DOHH2 (cell line): Measurements from ENCODE around the gene FZD1.

Source experiments
- H3F3A ChIP-seq: fragments of 200-600 bp; sonication (generic), shearing (Covaris generic); 2 replicates; pipeline ENCODE4 v1.6.0; 2016; ENCODE audit warnings: antibody characterized with exemption, mild to moderate bottlenecking; ENCODE audit not compliant: control insufficient read depth, insufficient read depth
- H3K27ac ChIP-seq: fragments of 200-600 bp; sonication (generic); 2 replicates; pipeline ENCODE4 v1.5.1; 2014; ENCODE audit warnings: low read depth, mild to moderate bottlenecking, low read length, moderate library complexity
- H3K27me3 ChIP-seq: fragments of 200-600 bp; sonication (generic); 2 replicates; pipeline ENCODE4 v1.6.1; 2014; ENCODE audit warnings: mild to moderate bottlenecking, low read length, mixed read lengths; ENCODE audit not compliant: control insufficient read depth
- H3K36me3 ChIP-seq: fragments of 200-600 bp; sonication (generic); 2 replicates; pipeline ENCODE4 v1.6.1; 2014; ENCODE audit warnings: mild to moderate bottlenecking, low read length, moderate library complexity, mixed read lengths; ENCODE audit not compliant: control insufficient read depth
- H3K4me1 ChIP-seq: fragments of 200-600 bp; sonication (generic); 2 replicates; pipeline ENCODE4 v1.6.1; 2014; ENCODE audit warnings: mild to moderate bottlenecking, low read length, mixed read lengths; ENCODE audit not compliant: control insufficient read depth
- H3K4me2 ChIP-seq: fragments of 200-600 bp; sonication (generic); 2 replicates; pipeline ENCODE4 v1.6.0; 2014; ENCODE audit warnings: mild to moderate bottlenecking, low read length, moderate library complexity
- H3K4me3 ChIP-seq: fragments of 200-600 bp; sonication (generic); 2 replicates; pipeline ENCODE4 v1.5.1; 2014; ENCODE audit warnings: mild to moderate bottlenecking, low read length, mixed read lengths
- H3K79me2 ChIP-seq: fragments of 200-600 bp; sonication (generic); 2 replicates; pipeline ENCODE4 v1.6.1; 2014; ENCODE audit warnings: mild to moderate bottlenecking, low read length, mixed read lengths; ENCODE audit not compliant: control insufficient read depth
- H3K9me2 ChIP-seq: fragments of 200-600 bp; sonication (generic); replicated peaks from 2 replicates; pipeline ENCODE4 v1.6.1; 2014; ENCODE audit warnings: mild to moderate bottlenecking, low read length, mixed read lengths; ENCODE audit not compliant: control insufficient read depth
- H3K9me3 ChIP-seq: fragments of 200-600 bp; sonication (generic); 2 replicates; pipeline ENCODE4 v1.6.1; 2014; ENCODE audit warnings: antibody characterized with exemption, low read length, mixed read lengths; ENCODE audit not compliant: control insufficient read depth, insufficient read depth
- H4K20me1 ChIP-seq: fragments of 200-600 bp; sonication (generic); 2 replicates; pipeline ENCODE4 v1.6.0; 2014; ENCODE audit warnings: low read depth, mild to moderate bottlenecking, antibody characterized with exemption, low read length, moderate library complexity; ENCODE audit not compliant: control insufficient read depth, insufficient read depth
- EZH2phosphoT487 ChIP-seq: fragments of 200-600 bp; sonication (generic); IDR thresholded peaks from 2 replicates; pipeline ENCODE4 v1.6.1; 2017; ENCODE audit warnings: borderline replicate concordance, mild to moderate bottlenecking, antibody characterized with exemption, low read length, moderate library complexity, mixed read lengths
- TF ChIP-seq, protein P1 (sequence below): fragments of 200-600 bp; sonication (generic); IDR thresholded peaks from one replicate; pipeline ENCODE4 v1.5.1; 2014; ENCODE audit warnings: antibody characterized with exemption, mild to moderate bottlenecking, low read depth, low read length; ENCODE audit not compliant: poor library complexity, severe bottlenecking

Gene FZD1

GRCh38 chr7:91319351-91319750, 55.1 kb downstream of the FZD1 start:
- H3K27me3 ChIP-seq = no peaks in the 10 kb centered on the region
- H3K4me3 ChIP-seq = no peak overlapping the region
- TF ChIP-seq EZH2phosphoT487 = no peak
- TF ChIP-seq, protein P1, sequence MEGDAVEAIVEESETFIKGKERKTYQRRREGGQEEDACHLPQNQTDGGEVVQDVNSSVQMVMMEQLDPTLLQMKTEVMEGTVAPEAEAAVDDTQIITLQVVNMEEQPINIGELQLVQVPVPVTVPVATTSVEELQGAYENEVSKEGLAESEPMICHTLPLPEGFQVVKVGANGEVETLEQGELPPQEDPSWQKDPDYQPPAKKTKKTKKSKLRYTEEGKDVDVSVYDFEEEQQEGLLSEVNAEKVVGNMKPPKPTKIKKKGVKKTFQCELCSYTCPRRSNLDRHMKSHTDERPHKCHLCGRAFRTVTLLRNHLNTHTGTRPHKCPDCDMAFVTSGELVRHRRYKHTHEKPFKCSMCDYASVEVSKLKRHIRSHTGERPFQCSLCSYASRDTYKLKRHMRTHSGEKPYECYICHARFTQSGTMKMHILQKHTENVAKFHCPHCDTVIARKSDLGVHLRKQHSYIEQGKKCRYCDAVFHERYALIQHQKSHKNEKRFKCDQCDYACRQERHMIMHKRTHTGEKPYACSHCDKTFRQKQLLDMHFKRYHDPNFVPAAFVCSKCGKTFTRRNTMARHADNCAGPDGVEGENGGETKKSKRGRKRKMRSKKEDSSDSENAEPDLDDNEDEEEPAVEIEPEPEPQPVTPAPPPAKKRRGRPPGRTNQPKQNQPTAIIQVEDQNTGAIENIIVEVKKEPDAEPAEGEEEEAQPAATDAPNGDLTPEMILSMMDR = no peak
- H3F3A ChIP-seq = no peaks in the 10 kb centered on the region
- H3K4me1 ChIP-seq = peaks cover 5% of the 10 kb centered on the region
- no peaks in the 10 kb centered on the region for H3K36me3 ChIP-seq
- H3K4me2 ChIP-seq = no peak overlapping the region
- H4K20me1 ChIP-seq = no peaks in the 10 kb centered on the region
- H3K27ac ChIP-seq = no peak overlapping the region
- H3K9me3 ChIP-seq = no peaks in the 10 kb centered on the region
- H3K79me2 ChIP-seq = no peaks in the 10 kb centered on the region
- no peaks in the 10 kb centered on the region for H3K9me2 ChIP-seq

DNA sequence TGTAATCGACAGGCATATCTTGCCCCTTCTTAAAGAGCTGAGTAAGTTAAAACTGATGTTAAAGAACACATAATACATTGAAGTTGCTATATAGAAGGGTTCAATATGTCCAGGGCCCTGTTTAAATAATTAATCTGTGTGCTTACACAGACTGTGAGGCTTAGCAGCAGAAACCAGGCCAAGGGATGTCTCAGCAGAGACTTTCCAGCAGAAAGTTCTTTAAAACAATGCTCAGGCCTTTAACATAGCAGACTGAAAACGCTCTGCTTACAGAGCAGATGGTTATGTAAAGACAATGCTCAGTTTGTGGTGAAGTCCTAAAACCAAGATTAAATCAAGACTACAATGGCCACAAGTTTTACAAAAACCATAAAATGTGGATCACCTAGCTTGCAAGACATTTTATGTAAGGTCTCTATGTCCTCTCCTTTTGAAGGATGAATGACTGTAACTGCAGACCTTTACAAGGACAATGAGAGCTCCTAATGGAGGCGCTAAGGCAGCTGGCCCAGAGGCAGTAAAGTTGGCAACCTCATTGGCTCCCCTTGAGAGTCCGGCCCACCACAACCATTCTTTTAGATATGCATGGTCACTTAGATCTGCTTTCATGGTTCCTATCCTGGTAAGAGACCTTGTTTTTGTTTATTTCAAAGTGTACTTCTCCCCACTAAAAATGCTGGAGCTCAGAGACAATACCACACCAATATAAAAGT, 56.3 kb downstream of the FZD1 start:
- no peaks in the 10 kb centered on the region for H3K79me2 ChIP-seq
- no peaks in the 10 kb centered on the region for H3K27me3 ChIP-seq
- H4K20me1 ChIP-seq = no peaks in the 10 kb centered on the region
- no peak overlapping the region for H3K27ac ChIP-seq
- TF ChIP-seq, protein P1 = no peak
- no peak for TF ChIP-seq EZH2phosphoT487
- no peaks in the 10 kb centered on the region for H3F3A ChIP-seq
- no peaks in the 10 kb centered on the region for H3K9me2 ChIP-seq
- H3K36me3 ChIP-seq = no peaks in the 10 kb centered on the region
- H3K9me3 ChIP-seq = no peaks in the 10 kb centered on the region
- H3K4me2 ChIP-seq = no peak overlapping the region
- no peak overlapping the region for H3K4me3 ChIP-seq
- peaks cover 16% of the 10 kb centered on the region for H3K4me1 ChIP-seq
